GM19452 (cell line): ENCODE measurements around the gene NAP1L1.
"Not testable (repeated sequence)": the region's sequence is repeated elsewhere in the genome, so short reads cannot be mapped to it uniquely, and the experiment has no call there.

Experiments
- ATAC-seq: cut with Tn5 transposase; IDR thresholded peaks from one replicate; pipeline ENCODE4 v1.9.1; 2021; ENCODE audit not compliant: unreplicated experiment

Gene NAP1L1

DNA sequence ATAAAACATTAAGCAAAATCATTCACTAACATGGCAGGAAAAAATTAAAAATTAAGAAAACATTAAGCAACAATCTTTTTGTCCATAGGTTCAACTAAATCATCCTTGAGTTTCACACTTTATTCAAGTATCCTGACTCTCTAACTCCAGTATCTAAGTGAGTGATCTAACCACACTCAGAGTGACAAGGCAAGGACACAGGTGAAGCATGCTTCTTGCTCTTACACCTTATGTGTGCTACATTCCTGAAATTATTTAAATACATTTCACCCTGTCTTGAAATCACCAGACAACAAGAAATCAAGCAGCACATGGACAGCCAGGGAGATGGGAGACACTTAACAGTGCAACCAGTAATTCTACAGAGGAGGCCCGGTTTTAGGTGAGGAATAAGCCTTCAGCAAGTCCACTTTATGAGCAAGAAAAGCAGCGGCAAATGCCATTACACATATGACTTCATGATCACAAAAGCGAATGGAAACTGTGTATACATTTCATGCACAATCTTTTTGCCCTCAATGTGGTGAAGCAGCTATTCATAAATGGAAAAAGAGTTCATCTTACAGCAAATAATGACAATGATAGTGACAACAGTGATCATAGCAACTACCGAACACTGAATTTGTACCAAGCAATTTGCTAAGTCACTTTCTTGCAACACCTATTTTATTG is 90.3 kb downstream of the NAP1L1 start:
- ATAC-seq: no peak

DNA sequence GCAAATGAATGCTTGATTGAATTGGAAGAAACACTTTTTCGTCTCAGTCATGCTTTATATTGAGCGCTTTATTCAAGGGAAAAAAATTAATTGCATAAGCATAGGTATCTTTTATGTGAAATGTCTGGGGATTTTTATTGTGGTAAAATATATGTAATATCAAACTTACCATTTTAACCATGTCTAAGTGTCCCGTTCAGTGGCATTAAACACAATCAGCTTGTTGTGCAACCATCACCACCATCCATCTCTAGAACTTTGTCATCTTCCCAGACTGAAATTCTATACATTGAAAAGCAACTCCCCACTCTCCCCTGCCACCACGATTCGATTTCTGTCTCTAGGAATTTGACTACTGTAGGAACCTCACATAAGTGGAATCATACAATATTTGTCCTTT is 92.7 kb downstream of the NAP1L1 start:
- ATAC-seq: no peak

DNA sequence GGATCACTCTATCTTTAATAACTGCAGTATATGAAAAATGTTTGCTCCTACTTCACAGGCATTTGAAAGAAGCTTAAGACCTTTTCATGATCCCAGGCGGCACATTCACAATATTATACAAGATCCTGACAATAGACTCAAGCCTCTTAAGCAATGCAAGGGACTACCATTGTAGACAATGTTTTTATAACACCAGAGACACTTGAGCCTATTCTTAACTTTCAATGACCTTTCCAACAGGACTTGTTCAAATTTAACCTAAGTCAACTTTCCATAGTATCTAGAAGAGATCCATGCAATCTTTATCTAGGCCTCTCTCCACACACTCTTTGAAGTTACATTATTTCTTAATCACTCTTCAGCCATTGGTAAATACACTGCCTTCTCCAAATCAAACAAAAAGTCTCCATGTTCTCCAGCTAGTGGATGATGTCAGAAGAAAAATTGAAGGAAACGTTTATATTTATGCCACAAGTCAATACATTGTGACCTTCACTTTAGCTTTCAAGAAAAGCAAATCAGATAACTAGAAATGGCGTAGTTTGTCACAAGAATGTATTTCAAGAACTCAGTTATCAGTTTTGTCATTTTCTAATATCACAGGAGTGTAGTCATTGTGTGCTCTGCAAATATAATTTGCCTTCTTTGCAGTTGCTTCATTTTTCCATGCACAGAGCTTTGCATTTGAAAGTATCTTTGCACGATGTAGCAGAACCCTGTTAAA is 94.1 kb downstream of the NAP1L1 start:
- no peak for ATAC-seq

DNA sequence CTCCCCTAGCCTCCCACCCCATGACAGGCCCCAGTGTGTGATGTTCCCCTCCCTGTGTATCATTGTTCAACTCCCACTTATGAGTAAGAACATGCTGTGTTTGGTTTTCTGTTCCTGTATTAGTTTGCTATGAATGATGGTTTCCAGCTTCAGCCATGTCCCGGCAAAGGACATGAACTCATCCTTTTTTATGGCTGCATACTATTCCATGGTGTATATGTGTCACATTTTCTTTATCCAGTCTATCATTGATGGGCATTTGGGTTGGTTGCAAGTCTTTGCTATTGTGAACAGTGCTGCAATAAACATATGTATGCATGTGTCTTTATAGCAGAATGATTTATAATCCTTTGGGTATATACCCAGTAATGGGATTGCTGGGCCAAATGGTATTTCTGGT is 96.8 kb downstream of the NAP1L1 start:
- ATAC-seq: not testable (repeated sequence)
